KMS-11 (cell line): ENCODE results near the gene ARHGEF26.

ENCODE experiments used
- H2AFZ ChIP-seq: fragments of 200-600 bp; sonication (generic); 2 replicates; pipeline ENCODE4 v1.6.1; 2016; ENCODE audit warnings: antibody characterized with exemption, mixed run types, low read depth
- H3K27ac ChIP-seq: fragments of 200-600 bp; sonication (generic); 2 replicates; pipeline ENCODE4 v1.6.1; 2016; ENCODE audit warnings: mild to moderate bottlenecking, mixed run types
- H3K27me3 ChIP-seq: fragments of 200-600 bp; sonication (generic); 2 replicates; pipeline ENCODE4 v1.6.1; 2017; ENCODE audit warnings: mild to moderate bottlenecking, low read depth, mixed run types, moderate library complexity; ENCODE audit not compliant: insufficient read depth
- H3K36me3 ChIP-seq: fragments of 200-600 bp; sonication (generic); 2 replicates; pipeline ENCODE4 v1.6.1; 2017; ENCODE audit warnings: mild to moderate bottlenecking, mixed run types; ENCODE audit not compliant: insufficient read depth
- H3K4me1 ChIP-seq: fragments of 200-600 bp; sonication (generic); 2 replicates; pipeline ENCODE4 v1.6.1; 2016; ENCODE audit warnings: mild to moderate bottlenecking, low read depth, mixed run types; ENCODE audit not compliant: poor library complexity, severe bottlenecking
- H3K4me2 ChIP-seq: fragments of 200-600 bp; sonication (generic); 2 replicates; pipeline ENCODE4 v1.7.0; 2016; ENCODE audit warnings: mild to moderate bottlenecking, mixed run types
- H3K4me3 ChIP-seq: fragments of 200-600 bp; sonication (generic); IDR thresholded peaks from 2 replicates; pipeline ENCODE4 v1.6.1; 2017; ENCODE audit warnings: low read depth, low read length, mixed read lengths; ENCODE audit not compliant: insufficient read depth
- H3K79me2 ChIP-seq: fragments of 200-600 bp; sonication (generic); 2 replicates; pipeline ENCODE4 v1.6.1; 2016; ENCODE audit warnings: low read depth, mixed run types; ENCODE audit not compliant: insufficient read depth
- H3K9ac ChIP-seq: fragments of 200-600 bp; sonication (generic); 2 replicates; pipeline ENCODE4 v1.6.1; 2016; ENCODE audit warnings: mild to moderate bottlenecking, mixed run types
- H4K20me1 ChIP-seq: fragments of 200-600 bp; sonication (generic); 2 replicates; pipeline ENCODE4 v1.6.1; 2016; ENCODE audit warnings: mild to moderate bottlenecking, mixed run types; ENCODE audit not compliant: insufficient read depth
- CTCF ChIP-seq: fragments of 200-600 bp; sonication (generic); conservative IDR thresholded peaks from 2 replicates; pipeline ENCODE4 v1.6.1; 2017; ENCODE audit warnings: low read depth, mild to moderate bottlenecking, antibody characterized with exemption, low read length, moderate library complexity, mixed read lengths

The ARHGEF26 gene, protein sequence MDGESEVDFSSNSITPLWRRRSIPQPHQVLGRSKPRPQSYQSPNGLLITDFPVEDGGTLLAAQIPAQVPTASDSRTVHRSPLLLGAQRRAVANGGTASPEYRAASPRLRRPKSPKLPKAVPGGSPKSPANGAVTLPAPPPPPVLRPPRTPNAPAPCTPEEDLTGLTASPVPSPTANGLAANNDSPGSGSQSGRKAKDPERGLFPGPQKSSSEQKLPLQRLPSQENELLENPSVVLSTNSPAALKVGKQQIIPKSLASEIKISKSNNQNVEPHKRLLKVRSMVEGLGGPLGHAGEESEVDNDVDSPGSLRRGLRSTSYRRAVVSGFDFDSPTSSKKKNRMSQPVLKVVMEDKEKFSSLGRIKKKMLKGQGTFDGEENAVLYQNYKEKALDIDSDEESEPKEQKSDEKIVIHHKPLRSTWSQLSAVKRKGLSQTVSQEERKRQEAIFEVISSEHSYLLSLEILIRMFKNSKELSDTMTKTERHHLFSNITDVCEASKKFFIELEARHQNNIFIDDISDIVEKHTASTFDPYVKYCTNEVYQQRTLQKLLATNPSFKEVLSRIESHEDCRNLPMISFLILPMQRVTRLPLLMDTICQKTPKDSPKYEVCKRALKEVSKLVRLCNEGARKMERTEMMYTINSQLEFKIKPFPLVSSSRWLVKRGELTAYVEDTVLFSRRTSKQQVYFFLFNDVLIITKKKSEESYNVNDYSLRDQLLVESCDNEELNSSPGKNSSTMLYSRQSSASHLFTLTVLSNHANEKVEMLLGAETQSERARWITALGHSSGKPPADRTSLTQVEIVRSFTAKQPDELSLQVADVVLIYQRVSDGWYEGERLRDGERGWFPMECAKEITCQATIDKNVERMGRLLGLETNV

DNA sequence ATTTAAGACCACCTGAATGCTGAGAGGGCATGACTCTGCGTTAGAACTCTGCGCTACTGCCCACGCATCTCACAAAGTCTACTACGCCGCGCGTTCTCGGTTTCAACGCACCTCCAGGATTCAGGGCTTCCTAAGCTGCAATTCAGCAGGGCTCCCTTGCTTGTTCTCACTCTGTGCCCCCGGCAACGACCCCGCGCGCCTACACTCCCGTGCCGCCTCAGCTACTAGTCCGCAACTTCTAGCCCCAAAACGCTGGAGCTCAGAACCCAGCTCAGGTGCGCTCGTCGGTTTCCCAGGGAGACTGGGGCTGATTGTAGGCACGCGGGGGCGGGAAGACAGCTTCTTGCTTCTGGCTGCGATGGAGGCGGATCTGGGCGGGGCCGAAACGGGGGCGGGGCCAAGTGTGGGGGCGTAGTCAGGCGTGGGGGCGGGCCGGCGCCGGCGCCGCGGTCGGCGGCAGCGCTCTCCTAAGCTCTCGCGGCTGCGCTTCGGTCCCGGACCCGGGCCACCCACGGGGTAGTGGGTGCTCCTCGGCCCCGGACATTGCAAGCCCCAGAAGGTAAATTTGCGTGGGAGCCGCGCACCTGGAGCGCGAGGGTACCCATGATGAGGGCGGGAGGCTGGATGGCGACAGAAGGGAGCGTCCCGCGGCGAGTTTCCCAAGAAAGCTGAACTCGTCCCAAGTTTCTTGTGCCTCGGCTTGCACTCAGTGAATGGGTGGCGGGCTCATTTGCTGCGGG, at the start of gene ARHGEF26:
Gene ARHGEF26, plus strand, starts transcription at position 430 of the 740 bp plus-strand sequence. CDS start 603 bp downstream, outside the sequence.
- peak within 1 kb of the TSS; percentile 83 for H3K4me3 ChIP-seq
- H3K79me2 ChIP-seq: peaks cover 13% of the 10 kb centered on the region; the same call in 1 of the 2 replicates
- H3K4me2 ChIP-seq: peak within 1 kb of the TSS; percentile 69
- no peaks in the 10 kb centered on the region for H3K27me3 ChIP-seq
- H3K36me3 ChIP-seq: no peaks in the 10 kb centered on the region
- H3K27ac ChIP-seq: peak within 1 kb of the TSS; percentile 2; the same call in 1 of the 2 replicates
- no peak for TF ChIP-seq CTCF
- H4K20me1 ChIP-seq: no peaks in the 10 kb centered on the region; the same call in 1 of the 2 replicates
- peaks cover 30% of the 10 kb centered on the region for H3K4me1 ChIP-seq
- peak within 1 kb of the TSS; percentile 54; the same call in 1 of the 2 replicates for H3K9ac ChIP-seq
- H2AFZ ChIP-seq: peak within 1 kb of the TSS; percentile 97

- H3K4me1 ChIP-seq: peaks cover 5% of the 10 kb centered on the region
- no peak overlapping the region for H3K4me2 ChIP-seq
- no peak overlapping the region for H3K4me3 ChIP-seq
- no peaks in the 10 kb centered on the region for H3K27me3 ChIP-seq
- no peak overlapping the region for H3K27ac ChIP-seq
- no peak for TF ChIP-seq CTCF
- no peaks in the 10 kb centered on the region for H3K79me2 ChIP-seq
- no peak overlapping the region for H3K9ac ChIP-seq
- H2AFZ ChIP-seq: no peak overlapping the region
- H4K20me1 ChIP-seq: no peaks in the 10 kb centered on the region
- no peaks in the 10 kb centered on the region for H3K36me3 ChIP-seq
Observed at GRCh38 chr3:154074966-154075365, 46.2 kb upstream of the ARHGEF26 start.

DNA sequence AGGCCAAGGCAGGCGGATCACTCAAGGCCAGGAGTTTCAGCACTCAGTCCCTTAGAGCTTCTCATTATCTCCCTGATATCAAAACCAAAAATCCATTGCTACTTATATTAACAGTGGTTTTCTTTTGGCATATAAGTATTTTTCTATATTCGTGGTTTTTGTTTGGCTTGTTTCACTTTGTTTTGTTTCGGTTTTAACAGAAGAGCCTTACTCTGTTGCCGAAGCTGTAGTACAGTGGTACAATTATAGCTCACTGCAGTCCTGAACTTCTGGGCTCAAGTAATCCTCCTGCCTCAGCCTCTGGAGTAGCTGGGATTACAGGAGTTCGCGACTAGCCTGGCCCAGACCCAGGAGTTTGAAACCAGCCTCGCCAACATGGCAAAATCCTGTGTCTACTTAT, 42.5 kb upstream of the ARHGEF26 start:
- Histone ChIP-seq H3K27ac (no peak overlapping the region), H3K4me1 (peaks cover 5% of the 10 kb centered on the region), H4K20me1 (no peaks in the 10 kb centered on the region), H2AFZ (peak overlapping the region; percentile 35; the same call in 1 of the 2 replicates), H3K79me2 (no peaks in the 10 kb centered on the region), H3K4me2 (peak overlapping the region; percentile 29; the same call in 1 of the 2 replicates), H3K36me3 (no peaks in the 10 kb centered on the region), H3K4me3 (no peak overlapping the region), H3K9ac (no peak overlapping the region), H3K27me3 (no peaks in the 10 kb centered on the region)
- TF ChIP-seq CTCF: no peak

DNA sequence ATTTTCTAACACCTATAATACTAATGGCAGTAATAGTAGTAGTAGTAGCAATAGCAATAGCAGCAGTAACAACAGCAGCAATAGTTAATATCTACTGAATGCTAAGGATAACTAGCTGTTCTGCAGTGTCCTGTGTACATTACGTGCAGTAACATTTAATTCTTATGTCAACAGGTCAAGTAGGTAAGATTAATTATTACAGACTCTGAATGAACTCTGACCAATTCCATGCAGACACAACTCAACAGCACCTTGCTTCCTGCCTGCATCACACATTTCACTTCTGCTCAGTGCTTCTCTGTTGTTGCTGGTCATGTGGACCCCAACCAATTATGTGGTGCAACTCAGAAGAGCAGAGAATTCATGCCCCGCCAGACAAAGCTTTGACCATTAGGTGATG, 39.9 kb upstream of the ARHGEF26 start:
- no peak overlapping the region for H3K4me2 ChIP-seq
- no peaks in the 10 kb centered on the region for H4K20me1 ChIP-seq
- H3K4me1 ChIP-seq: peaks cover 5% of the 10 kb centered on the region
- no peak overlapping the region for H3K4me3 ChIP-seq
- no peaks in the 10 kb centered on the region for H3K79me2 ChIP-seq
- no peak for TF ChIP-seq CTCF
- no peaks in the 10 kb centered on the region for H3K27me3 ChIP-seq
- H3K9ac ChIP-seq: no peak overlapping the region
- no peaks in the 10 kb centered on the region for H3K36me3 ChIP-seq
- H2AFZ ChIP-seq: no peak overlapping the region
- no peak overlapping the region for H3K27ac ChIP-seq
